NCI-H128 (cell line): ENCODE measurements around the gene ADGRG4.

Source experiments
- DNase-seq: peaks from one replicate; lab custom pipeline; 2025; ENCODE audit not compliant: unreplicated experiment; lab: John Stamatoyannopoulos, UW

The ADGRG4 gene

DNA sequence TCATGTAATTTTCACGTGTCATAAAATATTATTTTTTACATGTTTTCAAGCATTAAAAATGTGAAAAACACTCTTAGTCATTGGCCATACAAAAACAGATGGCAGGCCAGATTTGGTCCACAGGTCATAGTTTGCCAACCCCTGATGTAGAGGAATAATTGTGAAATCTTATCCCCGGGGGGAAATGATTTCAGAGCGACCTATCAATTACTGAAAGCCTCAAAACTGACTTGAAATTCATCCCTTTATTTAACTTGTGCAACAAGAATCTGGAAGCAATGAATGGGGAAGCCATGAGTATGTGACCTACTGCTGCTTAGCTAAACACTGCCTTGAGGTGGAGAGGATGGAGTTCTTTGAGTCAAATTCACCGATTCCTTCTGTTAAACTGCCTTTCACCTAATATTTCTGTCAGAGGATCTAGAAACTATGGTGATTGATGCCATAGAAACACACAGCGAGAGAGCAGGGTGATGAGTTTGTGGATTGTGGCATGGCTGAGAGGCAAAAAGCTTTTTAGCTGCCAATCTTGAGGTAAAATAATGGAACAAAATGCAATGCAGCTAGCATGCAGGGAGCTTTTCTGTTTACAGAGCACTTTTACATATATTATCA is 156.6 kb downstream of the ADGRG4 start:
- DNase-seq, result no peak

DNA sequence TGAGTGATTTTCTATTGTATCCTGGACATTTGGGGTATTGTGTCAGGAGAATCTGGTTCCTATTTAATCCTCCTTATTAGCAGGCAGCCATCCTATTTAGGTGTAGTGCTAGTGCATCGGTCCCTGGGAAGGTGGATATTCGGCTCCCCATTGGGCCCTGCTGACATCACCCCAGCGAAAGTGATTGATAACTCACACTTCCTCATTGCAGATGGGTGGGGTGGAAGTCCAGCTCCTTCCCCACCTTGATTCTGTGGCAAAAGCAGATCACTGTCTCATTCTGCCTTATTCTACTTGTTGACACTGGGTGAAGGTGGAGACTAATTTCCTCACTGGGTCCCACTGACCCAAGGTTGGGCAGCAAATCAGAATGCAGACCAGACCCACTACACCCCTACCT is 163.8 kb downstream of the ADGRG4 start:
- DNase-seq, result no peak
